GM20000 (cell line): ENCODE results near the gene TRIO.

Source experiments
- DNase-seq: peaks from one replicate; pipeline ENCODE4 v3.0.0; 2012; ENCODE audit warnings: low spot score
- CTCF ChIP-seq: IDR thresholded peaks from 2 replicates; pipeline ENCODE4 v1.5.1; 2012; ENCODE audit warnings: mild to moderate bottlenecking, control low read depth; ENCODE audit errors: extremely low read depth, missing control alignments

Gene TRIO

GRCh38 chr5:14148890-14149671 is 5.9 kb downstream of the TRIO start:
- no peak for DNase-seq
- TF ChIP-seq CTCF = no peak

GRCh38 chr5:14149672-14150274 is 6.6 kb downstream of the TRIO start:
- DNase-seq = no peak
- TF ChIP-seq CTCF = no peak

GRCh38 chr5:14151416-14151815 is 8.3 kb downstream of the TRIO start:
- no peak for DNase-seq
- no peak for TF ChIP-seq CTCF

GRCh38 chr5:14153071-14153864 is 10.1 kb downstream of the TRIO start:
- no peak for DNase-seq
- TF ChIP-seq CTCF = no peak

GRCh38 chr5:14153932-14154731 is 11.0 kb downstream of the TRIO start:
- no peak for TF ChIP-seq CTCF
- DNase-seq = no peak

- TF ChIP-seq CTCF = no peak
- DNase-seq = peak; percentile 33
Measured at GRCh38 chr5:14155075-14155474, 11.9 kb downstream of the TRIO start.
